ENCODE results near the gene RBBP5.

GRCh38 chr1:205137901-205138300 is 16.1 kb upstream of the RBBP5 start:
- TF ChIP-seq, protein P1, sequence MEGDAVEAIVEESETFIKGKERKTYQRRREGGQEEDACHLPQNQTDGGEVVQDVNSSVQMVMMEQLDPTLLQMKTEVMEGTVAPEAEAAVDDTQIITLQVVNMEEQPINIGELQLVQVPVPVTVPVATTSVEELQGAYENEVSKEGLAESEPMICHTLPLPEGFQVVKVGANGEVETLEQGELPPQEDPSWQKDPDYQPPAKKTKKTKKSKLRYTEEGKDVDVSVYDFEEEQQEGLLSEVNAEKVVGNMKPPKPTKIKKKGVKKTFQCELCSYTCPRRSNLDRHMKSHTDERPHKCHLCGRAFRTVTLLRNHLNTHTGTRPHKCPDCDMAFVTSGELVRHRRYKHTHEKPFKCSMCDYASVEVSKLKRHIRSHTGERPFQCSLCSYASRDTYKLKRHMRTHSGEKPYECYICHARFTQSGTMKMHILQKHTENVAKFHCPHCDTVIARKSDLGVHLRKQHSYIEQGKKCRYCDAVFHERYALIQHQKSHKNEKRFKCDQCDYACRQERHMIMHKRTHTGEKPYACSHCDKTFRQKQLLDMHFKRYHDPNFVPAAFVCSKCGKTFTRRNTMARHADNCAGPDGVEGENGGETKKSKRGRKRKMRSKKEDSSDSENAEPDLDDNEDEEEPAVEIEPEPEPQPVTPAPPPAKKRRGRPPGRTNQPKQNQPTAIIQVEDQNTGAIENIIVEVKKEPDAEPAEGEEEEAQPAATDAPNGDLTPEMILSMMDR (conservative IDR thresholded peaks at IDR 0.05 in 1 of 2, IDR thresholded peaks at IDR 0.05 in 1 of 2; ENCODE audit: extremely low read depth in 1 of 2, insufficient read depth in 1 of 2, low read depth in 1 of 2, low read length in 2 of 2), result no peak
- no peak for TF ChIP-seq EZH2 (IDR thresholded peaks at IDR 0.05; ENCODE audit: borderline replicate concordance, low read length)

Measured in mammary epithelial cell (primary cell).